ENCODE results near the gene E2F2.

Gene E2F2

DNA sequence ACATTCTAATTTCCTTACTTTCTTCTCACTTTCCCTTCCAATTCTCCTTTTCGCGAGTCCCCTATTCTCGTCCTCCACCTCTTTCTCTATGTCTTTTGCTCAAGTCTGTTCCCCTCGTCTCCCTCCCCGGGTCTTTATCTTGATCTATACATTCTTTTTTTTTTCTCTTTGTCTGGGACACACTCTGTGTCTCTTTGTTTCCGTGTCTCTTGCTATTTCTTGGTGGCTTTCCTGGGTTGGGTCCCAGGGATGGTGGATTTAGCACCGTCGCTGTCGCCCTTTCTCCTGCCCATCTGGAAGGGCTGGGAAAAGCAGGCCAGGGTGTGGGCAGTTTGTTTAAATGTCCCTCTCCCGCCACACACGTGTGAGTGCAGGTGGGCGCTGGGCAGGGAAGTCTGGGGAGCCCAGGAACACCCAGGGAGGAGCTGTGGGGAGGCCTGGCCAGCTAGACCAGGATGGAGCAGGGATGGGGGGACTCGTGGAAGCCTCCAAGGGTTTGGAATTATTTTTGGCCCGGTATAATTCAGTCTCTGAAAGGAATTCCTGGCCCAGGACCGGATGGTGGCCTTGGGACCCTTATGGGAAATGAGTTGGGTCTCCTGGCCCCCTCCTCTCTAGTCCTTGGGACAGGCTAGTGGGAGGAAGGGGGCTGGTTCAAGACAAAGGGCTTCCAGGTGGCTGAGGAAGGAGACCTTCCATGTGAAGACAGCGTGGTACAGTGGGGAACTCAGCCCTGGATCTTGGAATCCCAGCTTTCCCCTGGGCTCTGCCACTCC lies 37.8 kb upstream of the E2F2 start:
- Histone ChIP-seq H3K27ac (ENCODE audit: extremely low read depth, low read depth, low read length) (no peak overlapping the region; the same call in 1 of the 2 replicates), H3K9me3 (ENCODE audit: control insufficient read depth, insufficient read depth, low read depth, low read length) (no peaks in the 10 kb centered on the region), H3K4me1 (ENCODE audit: control insufficient read depth, insufficient read depth, low read length) (no peaks in the 10 kb centered on the region; the same call in 1 of the 2 replicates), H3K36me3 (ENCODE audit: control insufficient read depth in 2 of 2, insufficient read depth in 1 of 2, low read length in 2 of 2) (no peaks in the 10 kb centered on the region), H3K4me3 (ENCODE audit: low read depth, low read length) (no peak overlapping the region)
- ChIA-PET POLR2A (interaction anchor here (3.4 kb wide), 1 partner anchor 10 kb away, joined by 16 read pairs; the partner anchor contains the start of gene ID3), CTCF (interaction anchor here (0.5 kb wide), 1 partner anchor 9 kb away, joined by 5 read pairs; the partner anchor contains the start of gene ID3)
- TF ChIP-seq ZNF623 (tag by site-specific recombination; IDR thresholded peaks at IDR 0.05) = no peak
- TF ChIP-seq BCL11B (tag by site-specific recombination; IDR thresholded peaks at IDR 0.05; ENCODE audit: low read depth) = no peak
- no peak for TF ChIP-seq SCRT2 (tag by site-specific recombination; IDR thresholded peaks at IDR 0.05)
- TF ChIP-seq, protein P1, sequence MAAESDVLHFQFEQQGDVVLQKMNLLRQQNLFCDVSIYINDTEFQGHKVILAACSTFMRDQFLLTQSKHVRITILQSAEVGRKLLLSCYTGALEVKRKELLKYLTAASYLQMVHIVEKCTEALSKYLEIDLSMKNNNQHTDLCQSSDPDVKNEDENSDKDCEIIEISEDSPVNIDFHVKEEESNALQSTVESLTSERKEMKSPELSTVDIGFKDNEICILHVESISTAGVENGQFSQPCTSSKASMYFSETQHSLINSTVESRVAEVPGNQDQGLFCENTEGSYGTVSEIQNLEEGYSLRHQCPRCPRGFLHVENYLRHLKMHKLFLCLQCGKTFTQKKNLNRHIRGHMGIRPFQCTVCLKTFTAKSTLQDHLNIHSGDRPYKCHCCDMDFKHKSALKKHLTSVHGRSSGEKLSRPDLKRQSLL (tag by site-specific recombination; IDR thresholded peaks at IDR 0.05) = no peak
- TF ChIP-seq OVOL3 (tag by site-specific recombination; IDR thresholded peaks at IDR 0.05) = no peak
- TF ChIP-seq, protein P2, sequence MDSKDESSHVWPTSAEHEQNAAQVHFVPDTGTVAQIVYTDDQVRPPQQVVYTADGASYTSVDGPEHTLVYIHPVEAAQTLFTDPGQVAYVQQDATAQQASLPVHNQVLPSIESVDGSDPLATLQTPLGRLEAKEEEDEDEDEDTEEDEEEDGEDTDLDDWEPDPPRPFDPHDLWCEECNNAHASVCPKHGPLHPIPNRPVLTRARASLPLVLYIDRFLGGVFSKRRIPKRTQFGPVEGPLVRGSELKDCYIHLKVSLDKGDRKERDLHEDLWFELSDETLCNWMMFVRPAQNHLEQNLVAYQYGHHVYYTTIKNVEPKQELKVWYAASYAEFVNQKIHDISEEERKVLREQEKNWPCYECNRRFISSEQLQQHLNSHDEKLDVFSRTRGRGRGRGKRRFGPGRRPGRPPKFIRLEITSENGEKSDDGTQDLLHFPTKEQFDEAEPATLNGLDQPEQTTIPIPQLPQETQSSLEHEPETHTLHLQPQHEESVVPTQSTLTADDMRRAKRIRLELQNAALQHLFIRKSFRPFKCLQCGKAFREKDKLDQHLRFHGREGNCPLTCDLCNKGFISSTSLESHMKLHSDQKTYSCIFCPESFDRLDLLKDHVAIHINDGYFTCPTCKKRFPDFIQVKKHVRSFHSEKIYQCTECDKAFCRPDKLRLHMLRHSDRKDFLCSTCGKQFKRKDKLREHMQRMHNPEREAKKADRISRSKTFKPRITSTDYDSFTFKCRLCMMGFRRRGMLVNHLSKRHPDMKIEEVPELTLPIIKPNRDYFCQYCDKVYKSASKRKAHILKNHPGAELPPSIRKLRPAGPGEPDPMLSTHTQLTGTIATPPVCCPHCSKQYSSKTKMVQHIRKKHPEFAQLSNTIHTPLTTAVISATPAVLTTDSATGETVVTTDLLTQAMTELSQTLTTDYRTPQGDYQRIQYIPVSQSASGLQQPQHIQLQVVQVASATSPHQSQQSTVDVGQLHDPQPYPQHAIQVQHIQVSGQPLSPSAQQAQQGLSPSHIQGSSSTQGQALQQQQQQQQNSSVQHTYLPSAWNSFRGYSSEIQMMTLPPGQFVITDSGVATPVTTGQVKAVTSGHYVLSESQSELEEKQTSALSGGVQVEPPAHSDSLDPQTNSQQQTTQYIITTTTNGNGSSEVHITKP (tag by site-specific recombination; IDR thresholded peaks at IDR 0.05) = peak; percentile 76
- TF ChIP-seq, protein P3, sequence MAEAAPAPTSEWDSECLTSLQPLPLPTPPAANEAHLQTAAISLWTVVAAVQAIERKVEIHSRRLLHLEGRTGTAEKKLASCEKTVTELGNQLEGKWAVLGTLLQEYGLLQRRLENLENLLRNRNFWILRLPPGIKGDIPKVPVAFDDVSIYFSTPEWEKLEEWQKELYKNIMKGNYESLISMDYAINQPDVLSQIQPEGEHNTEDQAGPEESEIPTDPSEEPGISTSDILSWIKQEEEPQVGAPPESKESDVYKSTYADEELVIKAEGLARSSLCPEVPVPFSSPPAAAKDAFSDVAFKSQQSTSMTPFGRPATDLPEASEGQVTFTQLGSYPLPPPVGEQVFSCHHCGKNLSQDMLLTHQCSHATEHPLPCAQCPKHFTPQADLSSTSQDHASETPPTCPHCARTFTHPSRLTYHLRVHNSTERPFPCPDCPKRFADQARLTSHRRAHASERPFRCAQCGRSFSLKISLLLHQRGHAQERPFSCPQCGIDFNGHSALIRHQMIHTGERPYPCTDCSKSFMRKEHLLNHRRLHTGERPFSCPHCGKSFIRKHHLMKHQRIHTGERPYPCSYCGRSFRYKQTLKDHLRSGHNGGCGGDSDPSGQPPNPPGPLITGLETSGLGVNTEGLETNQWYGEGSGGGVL (tag by site-specific recombination; IDR thresholded peaks at IDR 0.05) = no peak
- 0 out of 2 replicates have a peak, but pooled peaks have one; percentile 26 for TF ChIP-seq ZBTB8A (tag by site-specific recombination; IDR thresholded peaks at IDR 0.05)
- TF ChIP-seq KLF16 (tag by site-specific recombination; IDR thresholded peaks at IDR 0.05) = no peak
- TF ChIP-seq ZNF792 (tag by site-specific recombination; IDR thresholded peaks at IDR 0.05) = no peak
- TF ChIP-seq ZNF354C (tag by site-specific recombination; IDR thresholded peaks at IDR 0.05; ENCODE audit: borderline replicate concordance, low read depth) = no peak
- TF ChIP-seq PRDM1 (tag by site-specific recombination; IDR thresholded peaks at IDR 0.05) = peak; percentile 96
- TF ChIP-seq, protein P4, sequence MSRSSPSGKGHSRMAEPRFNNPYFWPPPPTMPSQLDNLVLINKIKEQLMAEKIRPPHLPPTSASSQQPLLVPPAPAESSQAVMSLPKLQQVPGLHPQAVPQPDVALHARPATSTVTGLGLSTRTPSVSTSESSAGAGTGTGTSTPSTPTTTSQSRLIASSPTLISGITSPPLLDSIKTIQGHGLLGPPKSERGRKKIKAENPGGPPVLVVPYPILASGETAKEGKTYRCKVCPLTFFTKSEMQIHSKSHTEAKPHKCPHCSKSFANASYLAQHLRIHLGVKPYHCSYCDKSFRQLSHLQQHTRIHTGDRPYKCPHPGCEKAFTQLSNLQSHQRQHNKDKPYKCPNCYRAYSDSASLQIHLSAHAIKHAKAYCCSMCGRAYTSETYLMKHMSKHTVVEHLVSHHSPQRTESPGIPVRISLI (tag by site-specific recombination; IDR thresholded peaks at IDR 0.05) = no peak
- no peak for TF ChIP-seq ZNF600 (tag by site-specific recombination; IDR thresholded peaks at IDR 0.05)
- no peak for TF ChIP-seq FEZF1 (tag by site-specific recombination; IDR thresholded peaks at IDR 0.05)
- 0 out of 2 replicates have a peak, but pooled peaks have one; percentile 32 for TF ChIP-seq ZNF366 (tag by site-specific recombination; conservative IDR thresholded peaks at IDR 0.05)
